HG03060 (cell line): Measurements from ENCODE around the gene MACROD1.

Experiments used
- ATAC-seq: cut with Tn5 transposase; IDR thresholded peaks from one replicate; pipeline ENCODE4 v1.9.1; 2021; ENCODE audit warnings: low read depth, moderate number of reproducible peaks; ENCODE audit not compliant: unreplicated experiment

Gene MACROD1

DNA sequence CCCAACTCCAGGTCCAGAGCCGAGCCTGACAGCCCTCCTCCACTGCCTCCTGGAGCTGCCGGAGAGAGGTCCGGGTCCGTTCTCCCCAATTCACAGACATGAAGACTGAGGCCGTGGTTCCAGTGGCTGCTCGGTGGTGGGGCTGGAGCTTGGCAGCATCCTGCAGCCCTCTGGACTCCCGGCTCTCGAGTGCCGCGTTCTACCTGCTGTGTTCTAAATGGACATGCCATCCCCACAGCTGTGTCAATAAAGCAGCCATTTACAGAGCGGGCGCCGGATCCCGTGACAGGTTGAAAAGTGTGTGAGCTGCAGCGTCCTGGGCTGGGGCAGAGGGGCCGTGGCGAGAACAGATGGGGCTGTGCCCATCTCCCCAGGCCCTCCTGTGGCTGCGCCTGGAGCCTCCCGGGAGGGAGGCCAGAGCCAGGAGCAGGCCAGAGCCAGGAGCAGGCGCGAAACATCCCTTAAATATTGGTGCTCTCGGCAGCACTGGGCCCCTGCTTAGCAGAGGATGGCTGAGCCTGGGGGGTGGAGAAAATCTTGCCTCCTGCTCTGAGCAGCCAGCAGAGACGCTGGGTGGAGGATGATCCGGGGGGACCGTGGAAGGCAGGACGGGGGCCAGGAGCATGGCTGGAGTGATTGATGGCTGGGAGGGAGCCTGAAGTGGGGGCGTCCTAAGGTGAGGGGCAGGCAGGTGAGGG is 84.0 kb downstream of the MACROD1 start:
- ATAC-seq = no peak

DNA sequence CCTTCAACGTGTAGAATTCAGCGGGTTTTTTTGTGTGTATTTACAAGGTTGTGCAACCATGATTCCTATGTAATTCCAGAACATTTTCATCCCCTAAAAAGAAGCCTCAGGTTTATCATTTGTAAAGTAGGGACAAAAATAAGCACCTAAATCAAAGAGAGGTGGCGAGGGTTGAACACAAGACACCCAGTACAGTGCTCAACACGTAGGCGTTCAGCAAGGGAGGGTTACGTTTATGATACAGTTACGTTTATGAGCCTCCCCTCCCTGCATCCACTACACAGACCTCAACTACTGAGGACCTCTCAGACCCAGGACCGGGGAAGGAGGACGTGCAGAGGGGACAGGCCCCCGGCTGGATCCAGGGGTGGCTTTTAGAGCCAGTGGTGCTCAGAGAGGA is 85.5 kb downstream of the MACROD1 start:
- ATAC-seq = no peak

DNA sequence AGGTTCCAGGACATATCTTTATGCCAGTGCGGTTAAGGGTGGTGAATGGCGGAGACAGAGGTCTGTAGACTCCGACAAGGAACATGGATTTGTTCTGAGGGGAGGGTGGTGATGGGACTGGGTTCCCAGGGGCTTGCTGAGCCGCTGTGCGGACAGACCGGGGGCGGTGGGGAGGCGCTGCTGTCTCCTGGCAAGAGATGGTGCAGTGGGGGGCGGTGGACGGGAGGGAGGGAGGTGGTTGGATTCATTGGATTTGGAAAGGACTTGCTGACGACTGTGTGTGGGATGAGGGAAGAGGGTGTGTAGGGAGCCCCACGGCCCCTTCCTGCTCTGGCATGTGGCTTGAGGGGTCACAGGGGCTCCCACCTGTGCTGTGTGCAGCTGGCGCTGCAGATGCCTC is 87.0 kb downstream of the MACROD1 start:
- no peak for ATAC-seq

DNA sequence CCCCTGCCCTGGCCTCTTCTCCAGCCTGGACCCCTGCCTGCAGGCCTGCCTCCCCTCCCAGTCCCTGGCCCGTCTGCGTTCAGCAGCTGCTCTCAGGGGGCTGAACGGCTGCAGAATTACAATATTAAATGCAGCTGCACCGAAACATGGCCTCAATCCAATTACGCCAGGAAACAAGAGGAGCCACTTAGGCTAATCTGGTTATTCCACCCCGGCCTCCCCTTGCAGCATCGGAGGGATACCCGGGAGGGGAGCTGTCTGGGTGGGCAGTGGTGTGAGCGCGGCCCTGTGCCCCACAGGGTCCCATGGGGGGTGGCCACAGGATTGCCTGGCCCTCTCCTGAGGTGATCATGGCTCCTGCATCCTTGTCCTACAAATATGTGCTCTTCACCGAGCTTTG is 87.6 kb downstream of the MACROD1 start:
- ATAC-seq = no peak

DNA sequence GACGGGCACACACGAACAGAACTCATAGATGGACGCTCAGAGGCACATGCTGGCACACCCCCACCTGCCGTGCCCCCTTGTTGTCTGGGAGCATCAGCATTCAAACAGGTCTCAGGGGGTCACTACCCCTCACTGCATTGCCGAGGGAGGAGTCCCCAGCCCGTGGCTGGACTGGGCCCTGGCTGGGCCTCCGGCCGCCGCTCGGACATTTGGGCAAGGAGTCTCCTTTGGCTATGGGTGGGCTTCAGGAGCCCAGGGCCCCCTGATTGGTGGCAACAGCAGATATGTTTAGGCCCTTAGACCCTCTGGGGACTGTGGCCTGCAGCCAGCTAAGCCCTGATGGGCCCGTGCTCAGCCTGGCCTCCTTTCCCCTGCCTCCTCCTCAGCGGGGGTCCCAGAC is 88.3 kb downstream of the MACROD1 start:
- no peak for ATAC-seq

DNA sequence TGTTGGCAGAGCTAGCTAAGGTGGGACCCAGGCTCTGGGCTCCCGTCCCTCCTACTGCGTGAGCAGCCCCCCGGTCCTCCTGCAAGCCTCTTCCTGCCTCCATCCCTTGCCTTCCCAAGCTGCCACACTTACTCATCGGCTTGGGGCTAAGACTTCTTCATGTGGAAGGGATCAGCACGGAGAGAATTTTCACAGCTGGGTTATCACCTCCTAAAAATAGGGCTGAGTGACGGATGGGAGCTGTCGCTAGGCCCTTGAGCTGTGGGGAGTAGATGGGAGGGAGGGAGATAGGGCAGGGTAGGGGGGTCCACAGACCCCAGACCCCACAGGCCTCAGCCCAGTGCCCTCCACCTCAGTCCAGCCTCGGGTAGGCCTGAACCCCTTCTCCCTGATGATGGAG is 89.2 kb downstream of the MACROD1 start:
- ATAC-seq = no peak

DNA sequence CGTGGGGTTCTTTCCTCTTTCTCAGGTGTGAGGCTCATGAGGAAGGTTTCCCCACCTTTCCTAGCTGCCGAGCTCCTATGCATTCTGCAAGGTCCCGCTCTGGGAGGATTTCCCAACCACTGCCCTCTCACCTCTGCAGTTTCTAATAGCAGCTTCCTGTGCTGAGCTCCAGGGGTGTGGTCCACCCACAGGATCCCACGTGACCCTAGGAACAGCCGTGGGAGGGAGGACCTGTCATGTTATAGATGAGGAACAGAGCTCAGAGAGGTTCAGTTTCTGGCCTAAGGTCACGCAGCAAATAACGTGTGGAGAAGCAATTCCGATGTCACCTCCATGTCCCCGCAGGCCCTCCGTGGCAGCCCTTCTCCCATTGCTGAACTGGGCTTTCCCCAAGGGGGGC is 91.7 kb downstream of the MACROD1 start:
- no peak for ATAC-seq

DNA sequence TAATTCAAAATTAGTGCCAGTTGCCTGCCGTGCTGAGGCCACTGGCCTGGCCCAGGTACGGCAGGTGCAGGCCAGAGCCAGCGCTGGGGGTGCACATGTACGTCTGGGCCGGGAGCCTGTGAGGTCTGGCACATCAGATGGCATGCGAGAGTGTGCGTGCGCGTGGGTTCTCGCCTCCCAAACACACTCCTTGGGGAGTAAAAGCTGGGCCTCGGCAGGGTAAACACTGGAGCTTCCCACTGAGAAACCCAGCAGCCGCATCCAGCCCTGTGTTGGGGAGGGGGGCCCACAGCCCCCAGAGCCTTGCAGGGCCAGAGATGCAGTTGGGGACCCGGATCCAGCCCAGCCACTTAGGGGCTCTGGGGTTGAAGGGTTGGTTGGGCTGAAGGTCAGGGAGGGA is 92.4 kb downstream of the MACROD1 start:
- ATAC-seq = no peak

DNA sequence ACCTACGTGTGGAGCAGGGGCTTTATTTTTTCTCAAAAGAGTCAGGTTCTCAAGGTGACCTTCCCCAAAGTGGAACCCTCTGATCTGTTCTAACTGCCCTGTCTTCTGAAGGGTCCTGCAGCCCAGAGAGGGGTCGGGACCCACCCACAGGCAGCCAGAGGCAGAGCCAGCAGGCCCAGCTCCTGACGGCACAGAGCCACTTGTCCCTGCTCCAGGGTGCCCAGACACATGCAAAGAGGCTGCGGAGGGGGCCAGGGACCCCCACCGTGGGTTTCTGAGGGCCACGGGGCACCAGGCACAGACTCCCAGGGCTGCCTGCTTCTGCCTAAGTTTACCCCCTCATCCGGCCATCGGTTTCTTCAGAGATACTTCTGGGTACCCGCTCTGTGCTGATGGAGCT is 93.0 kb downstream of the MACROD1 start:
- no peak for ATAC-seq

DNA sequence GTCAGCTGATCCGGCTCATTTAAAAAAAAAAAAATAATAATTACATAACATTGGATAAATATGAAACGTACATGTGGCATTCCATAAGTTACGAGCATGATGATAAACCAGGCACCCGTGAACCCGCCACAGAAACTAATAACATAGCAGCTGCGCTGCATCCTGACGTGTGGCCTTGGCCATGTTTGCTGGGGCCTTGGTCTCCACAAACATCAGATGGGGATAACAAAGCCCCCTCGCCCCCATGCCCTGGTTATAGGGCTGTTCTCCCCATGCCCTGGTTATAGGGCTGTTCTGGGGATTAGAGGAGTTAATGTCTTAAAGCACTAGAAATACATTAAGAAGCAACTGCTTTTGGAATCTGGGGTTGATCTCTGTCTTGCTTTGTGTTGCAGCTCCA is 93.5 kb downstream of the MACROD1 start:
- no peak for ATAC-seq

DNA sequence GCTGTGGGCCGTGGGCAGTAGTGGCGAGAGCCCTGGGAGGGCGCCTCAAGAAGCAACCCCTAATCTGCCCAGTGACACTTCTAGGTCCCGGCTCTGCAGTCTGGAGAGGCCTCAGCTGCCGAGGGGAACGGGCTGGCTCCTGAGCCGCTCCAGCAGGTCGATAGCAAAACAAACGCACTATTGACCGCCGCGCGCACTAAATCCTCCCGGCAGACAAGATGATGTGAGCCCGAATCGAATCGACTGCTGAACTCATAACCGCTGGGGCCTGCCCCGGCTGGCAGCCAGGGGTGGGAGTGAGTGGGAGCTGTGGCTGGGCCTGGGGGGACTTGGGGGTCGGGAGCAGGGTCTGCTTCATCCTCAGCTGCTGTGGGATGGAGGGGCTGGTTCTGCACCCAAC is 94.1 kb downstream of the MACROD1 start:
- ATAC-seq = no peak

DNA sequence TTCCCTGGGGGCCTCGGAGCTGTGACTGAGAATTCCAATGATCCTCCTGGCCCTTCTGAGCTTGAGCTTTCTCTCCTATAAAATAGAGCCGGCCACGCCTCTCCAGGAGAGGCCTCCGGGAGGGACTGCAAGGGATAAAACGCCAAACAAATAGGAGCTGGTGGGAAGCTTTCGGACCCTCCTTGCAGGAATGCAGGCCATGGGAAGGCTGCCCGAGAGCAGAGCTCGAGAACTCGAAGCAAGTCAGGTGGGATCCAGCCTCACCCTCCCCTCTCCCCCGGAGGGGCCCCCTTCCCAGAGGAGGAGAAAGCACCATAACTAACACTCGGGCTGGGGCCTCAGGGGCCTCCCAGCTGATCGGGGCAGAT is 95.6 kb downstream of the MACROD1 start:
- no peak for ATAC-seq

DNA sequence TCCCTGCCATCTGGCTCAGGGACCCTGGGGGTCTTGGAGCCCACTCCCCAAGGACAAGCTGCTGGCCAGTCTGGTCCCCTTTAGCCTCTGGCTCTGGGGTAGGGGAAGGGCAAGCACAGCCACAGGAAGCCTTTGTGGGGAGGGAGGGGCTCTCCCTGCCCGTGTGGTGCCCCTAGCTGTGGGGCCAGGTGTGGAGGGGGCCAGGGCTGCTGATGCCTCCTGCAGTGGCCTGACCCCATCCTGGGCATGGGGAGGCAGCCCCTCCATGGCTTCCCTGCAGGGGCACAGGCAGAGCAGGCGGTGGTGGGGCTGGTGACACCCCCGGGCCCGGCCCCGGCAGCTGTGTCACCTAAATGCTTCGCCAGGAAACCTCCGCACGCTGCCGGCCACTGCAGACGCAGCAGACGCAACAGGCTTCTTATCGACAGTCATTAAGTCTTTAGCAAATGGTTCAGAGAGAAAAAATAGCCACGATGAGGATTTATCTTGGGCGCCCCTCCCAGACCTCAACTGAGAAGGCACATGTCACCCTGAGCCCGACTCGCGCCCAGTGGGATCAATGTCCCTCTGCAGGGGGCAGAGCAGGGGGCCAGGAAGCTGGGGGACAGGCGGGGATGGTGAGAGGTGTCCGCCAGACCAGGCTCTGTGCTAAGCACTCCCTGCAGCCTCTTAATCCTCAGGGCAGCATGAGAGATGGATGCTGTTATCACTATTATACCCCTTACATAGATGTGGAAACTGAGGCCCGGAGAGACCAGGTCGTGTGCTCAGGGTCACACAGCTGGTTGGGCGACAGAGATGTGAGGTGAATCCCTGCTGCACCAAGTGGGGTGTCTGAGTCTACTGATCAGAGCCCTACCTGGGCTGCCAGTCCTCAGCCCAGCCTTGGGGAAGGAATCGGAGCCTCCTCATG is 96.3 kb downstream of the MACROD1 start:
- no peak for ATAC-seq

DNA sequence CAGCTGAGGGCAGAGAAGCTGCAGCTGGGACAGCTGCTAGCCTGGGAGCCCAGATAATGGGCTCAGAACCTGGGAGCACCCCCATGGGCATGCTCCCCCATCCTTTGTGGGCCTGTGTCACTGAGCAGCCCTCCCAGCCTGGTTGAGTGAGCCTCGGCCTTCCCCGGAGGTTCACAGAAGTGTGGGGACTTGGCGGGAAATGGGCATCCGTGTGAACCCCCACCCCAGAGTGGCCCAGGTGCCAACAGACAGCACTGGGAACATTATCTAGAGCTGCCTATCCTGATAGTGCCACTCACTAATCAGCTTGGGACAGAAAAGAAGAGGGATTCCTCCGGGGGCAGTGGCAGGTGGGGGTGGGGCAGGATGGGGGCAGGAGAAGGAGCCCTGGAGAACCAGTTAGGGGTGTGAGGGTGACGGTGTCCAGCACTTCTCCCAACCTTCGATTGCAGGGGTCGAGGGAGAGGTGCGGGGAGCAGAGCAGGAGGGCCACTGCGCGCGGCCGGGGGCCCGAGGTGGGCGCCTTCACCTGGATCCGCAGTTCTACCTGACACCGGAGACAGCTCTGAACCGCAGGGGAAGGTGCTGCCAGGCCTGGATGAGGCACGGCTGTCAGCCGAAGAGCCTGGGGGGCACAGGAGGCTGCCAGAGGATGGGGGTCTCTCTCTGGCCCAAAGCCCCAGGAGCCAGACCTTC is 97.1 kb downstream of the MACROD1 start:
- ATAC-seq = no peak

DNA sequence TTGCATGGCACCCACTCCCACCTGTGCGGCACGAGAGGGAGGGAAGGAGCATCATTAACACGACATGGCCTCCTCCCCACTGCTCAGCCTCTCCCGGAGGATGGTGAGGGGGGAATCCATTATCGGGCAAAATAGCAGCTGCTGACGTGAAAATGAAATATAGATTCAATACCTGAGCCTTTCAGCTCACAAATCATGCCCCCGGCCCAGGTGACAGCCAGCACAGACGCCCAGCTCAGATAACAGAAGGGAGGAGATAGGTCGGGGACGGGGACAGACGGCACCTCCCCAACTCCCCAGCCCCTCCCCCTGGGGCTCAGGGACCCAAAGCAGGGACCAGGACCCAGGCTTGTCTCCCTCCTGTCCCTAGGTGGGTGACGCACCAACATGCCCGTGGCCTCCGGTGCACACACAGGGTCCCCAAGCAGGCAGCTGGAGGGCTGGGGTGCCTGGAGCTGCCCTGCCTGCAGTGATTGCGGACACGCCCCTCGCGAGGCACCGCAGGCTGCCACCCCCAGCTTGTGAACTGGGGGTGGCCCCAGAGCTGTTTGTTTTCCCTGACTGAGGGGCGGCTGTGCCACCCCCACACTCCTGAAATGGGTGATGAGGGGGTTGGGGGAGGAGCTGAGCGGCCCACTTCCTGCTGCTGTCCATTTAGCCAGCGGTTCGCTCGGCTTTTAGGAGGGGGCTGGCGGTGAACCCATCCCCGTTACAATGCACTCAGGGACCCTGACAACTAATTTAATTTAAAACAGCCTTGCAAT is 98.5 kb downstream of the MACROD1 start:
- no peak for ATAC-seq

DNA sequence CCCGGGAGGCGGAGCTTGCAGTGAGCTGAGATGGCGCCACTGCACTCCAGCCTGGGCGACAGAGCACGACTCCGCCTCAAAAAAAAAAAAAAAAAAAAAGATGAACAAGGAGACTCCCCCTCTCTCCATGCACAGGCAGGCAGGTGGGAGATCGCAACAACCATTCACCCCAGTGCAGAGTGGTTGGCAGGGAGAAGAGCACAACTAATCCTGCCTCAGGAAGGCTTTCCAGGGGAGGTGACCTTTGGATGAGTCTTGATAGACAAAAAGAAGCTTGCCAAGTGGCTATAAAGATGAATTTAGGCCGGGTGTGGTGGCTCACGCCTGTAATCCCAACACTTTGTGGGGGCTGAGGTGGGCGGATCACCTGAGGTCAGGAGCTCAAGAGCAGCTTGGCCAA is 100.2 kb downstream of the MACROD1 start:
- ATAC-seq = no peak

DNA sequence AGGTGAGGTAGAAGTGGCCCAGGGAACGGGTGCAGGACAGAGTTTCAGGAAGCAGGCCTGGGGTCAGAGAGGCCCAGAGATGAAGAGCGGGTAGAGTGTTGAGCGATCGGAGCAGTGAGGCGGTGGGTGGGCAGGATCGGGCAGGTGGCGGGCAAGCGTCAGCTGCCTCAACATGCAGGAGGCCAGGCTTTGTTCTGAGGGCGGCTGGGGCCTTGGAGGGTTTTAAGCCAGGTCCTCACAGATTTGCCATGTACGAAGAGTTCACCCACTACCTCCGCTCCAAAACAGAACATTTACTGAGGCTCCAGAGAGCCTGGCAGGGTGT is 100.8 kb downstream of the MACROD1 start:
- no peak for ATAC-seq

DNA sequence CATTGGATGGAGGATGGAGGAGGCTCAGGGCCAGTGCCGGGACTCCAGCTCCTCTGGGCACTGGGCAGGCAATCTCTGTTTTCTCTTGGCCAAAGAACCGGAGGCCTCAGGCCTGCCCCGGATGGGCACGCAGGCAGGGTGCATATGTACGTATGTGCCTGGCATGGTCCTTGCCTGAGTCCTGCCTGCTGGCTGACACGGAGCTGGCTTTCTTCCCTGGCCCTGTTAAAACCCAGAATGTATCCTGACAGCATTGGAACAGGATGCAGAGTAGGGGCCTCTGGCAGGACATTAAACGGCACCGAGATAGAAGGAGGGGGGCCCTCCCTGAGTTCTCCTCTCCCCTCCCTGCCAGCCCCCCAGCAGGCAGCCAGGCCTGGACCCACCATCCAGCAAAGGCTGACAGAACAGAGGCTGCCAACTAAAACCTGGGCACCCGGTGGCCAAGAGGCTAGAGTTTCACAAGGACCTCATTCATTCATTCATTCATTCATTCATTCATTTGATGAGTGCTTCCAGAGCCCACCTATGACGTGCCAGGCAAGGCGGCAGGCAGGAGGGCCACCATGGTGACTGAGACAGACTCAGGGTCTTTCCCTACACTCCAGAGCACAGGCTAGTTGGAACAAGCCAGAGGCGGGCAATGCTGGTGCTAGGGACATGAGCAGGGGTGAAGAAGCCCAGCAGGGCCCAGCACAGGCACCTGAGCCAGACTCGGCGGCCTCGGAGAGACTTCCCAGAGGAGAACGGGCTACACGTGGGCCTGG is 101.4 kb downstream of the MACROD1 start:
- ATAC-seq = no peak

DNA sequence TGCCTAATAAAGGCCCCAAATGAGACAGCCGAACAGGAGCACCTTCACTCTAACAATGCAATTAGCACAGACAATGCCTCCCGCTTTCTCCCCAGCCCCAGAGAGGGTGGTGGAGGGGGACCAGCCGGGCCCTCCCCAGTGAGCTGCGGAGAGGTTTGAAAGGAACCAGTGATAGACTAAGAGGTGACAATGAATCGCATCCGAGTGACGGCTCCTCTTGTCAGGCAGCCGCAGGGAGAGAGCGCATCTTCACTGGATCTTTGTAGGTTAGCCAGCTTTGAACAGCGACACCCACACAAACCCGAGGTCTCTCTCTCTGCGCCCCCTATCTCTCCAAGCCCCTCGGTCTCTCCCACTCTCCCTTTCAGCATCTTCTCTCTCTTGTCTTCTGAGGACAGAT is 102.1 kb downstream of the MACROD1 start:
- ATAC-seq = no peak
